ENCODE data around the gene KCND3. TPM values are rescaled to one million over a fixed set of nuclear protein-coding genes. Genes with fewer than 3 reads are reported as not detected.

KCND3 gene
- total and polyA plus RNA-seq, 2 donors (not counting 3 experiments of a cell fraction or from before 2014, with no cell fraction given), result 0.03 TPM; not detected in 1

GRCh38 chr1:111903148-111903870, 86.2 kb downstream of the KCND3 start:
- no peaks in the 10 kb centered on the region for H3K9me3 ChIP-seq (replicated peaks; ENCODE audit: control insufficient read depth, insufficient read depth, low read length)
- intact Hi-C loops (cut with micrococcal nuclease), result no loop called here
- no TSS peak for BruUV-seq (replicated peaks)
- FAIRE-seq (no peak), DNase-seq (ENCODE audit: low read depth, low spot score) (no peak)
- TF ChIP-seq, protein P1, sequence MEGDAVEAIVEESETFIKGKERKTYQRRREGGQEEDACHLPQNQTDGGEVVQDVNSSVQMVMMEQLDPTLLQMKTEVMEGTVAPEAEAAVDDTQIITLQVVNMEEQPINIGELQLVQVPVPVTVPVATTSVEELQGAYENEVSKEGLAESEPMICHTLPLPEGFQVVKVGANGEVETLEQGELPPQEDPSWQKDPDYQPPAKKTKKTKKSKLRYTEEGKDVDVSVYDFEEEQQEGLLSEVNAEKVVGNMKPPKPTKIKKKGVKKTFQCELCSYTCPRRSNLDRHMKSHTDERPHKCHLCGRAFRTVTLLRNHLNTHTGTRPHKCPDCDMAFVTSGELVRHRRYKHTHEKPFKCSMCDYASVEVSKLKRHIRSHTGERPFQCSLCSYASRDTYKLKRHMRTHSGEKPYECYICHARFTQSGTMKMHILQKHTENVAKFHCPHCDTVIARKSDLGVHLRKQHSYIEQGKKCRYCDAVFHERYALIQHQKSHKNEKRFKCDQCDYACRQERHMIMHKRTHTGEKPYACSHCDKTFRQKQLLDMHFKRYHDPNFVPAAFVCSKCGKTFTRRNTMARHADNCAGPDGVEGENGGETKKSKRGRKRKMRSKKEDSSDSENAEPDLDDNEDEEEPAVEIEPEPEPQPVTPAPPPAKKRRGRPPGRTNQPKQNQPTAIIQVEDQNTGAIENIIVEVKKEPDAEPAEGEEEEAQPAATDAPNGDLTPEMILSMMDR (IDR thresholded peaks at IDR 0.05; ENCODE audit: extremely low read depth in 1 of 2, insufficient read depth in 1 of 2, low read depth in 1 of 2, low read length in 2 of 2), result no peak
- TF ChIP-seq MAX (IDR thresholded peaks at IDR 0.05; ENCODE audit: insufficient read depth, insufficient read length) (no peak), POLR2AphosphoS5 (IDR thresholded peaks at IDR 0.05; ENCODE audit: insufficient read depth, low read depth, low read length) (no peak), FOS (IDR thresholded peaks at IDR 0.05; ENCODE audit: borderline replicate concordance, insufficient read depth, low read length) (no peak), GATA2 (IDR thresholded peaks at IDR 0.05; ENCODE audit: insufficient read depth, insufficient read length, low read depth, low read length) (no peak), EZH2 (IDR thresholded peaks at IDR 0.05; ENCODE audit: borderline replicate concordance, low read depth, low read length, severe bottlenecking) (no peak), POLR2A (IDR thresholded peaks at IDR 0.05; ENCODE audit: low read depth, low read length) (no peak), JUN (IDR thresholded peaks at IDR 0.05; ENCODE audit: borderline replicate concordance, insufficient read depth, insufficient read length, low read depth) (no peak), MYC (IDR thresholded peaks at IDR 0.05; ENCODE audit: low read depth, low read length) (no peak)
- no peaks in the 10 kb centered on the region for H3K4me1 ChIP-seq (ENCODE audit: control insufficient read depth, extremely low read depth, insufficient read depth, low read length)
- H3K27me3 ChIP-seq (ENCODE audit: control insufficient read depth in 2 of 2, insufficient read depth in 2 of 2, low read length in 2 of 2), result no peaks in the 10 kb centered on the region
- H3K36me3 ChIP-seq (ENCODE audit: control insufficient read depth in 2 of 2, extremely low read depth in 1 of 2, insufficient read depth in 2 of 2, low read length in 2 of 2), result no peaks in the 10 kb centered on the region
- dilution Hi-C loops (cut with MboI; ENCODE audit: extremely low pct_ligation_motif_present, low sequenced_read_pairs), result no loop called here
- H4K20me1 ChIP-seq (replicated peaks; ENCODE audit: control insufficient read depth, extremely low read depth, insufficient read depth, low read length), result no peaks in the 10 kb centered on the region
- no peaks in the 10 kb centered on the region for H3K9me1 ChIP-seq (replicated peaks; ENCODE audit: control insufficient read depth, extremely low read depth, insufficient read depth, low read length)
- POLR2A ChIA-PET, result no interaction called here
- no peaks in the 10 kb centered on the region for H3K79me2 ChIP-seq (ENCODE audit: control insufficient read depth, insufficient read depth, low read length)
- CTCF ChIA-PET, result no interaction called here
- no peak overlapping the region for H3K9ac ChIP-seq (replicated peaks; ENCODE audit: extremely low read depth, insufficient read depth, low read length)
- H3K27ac ChIP-seq (ENCODE audit: insufficient read depth, low read depth, low read length), result no peak overlapping the region
- H3K4me2 ChIP-seq (ENCODE audit: insufficient read depth, low read length), result no peak overlapping the region
- H3K4me3 ChIP-seq (replicated peaks in 1 of 3; ENCODE audit: insufficient read depth in 1 of 3, low read depth in 1 of 3, low read length in 3 of 3), result no peak overlapping the region
- H2AFZ ChIP-seq (ENCODE audit: low read depth, low read length), result no peak overlapping the region

Data from endothelial cell of umbilical vein (primary cell).